Measurements from ENCODE around the gene FUT8. TPM values are rescaled to one million over a fixed set of nuclear protein-coding genes. Genes with fewer than 3 reads are reported as not detected.

The FUT8 gene
- total RNA-seq, 6 experiments from 2014 or later: 2.6 to 4.9 (median 3.5) TPM

GRCh38 chr14:65371784-65372183 is 40.7 kb upstream of the FUT8 start:
- Histone ChIP-seq H3K27ac (no peak overlapping the region), H3K27me3 (no peaks in the 10 kb centered on the region), H3K4me1 (no peaks in the 10 kb centered on the region), H3K36me3 (no peaks in the 10 kb centered on the region), H3K9me3 (no peaks in the 10 kb centered on the region), H3K4me3 (no peak overlapping the region)
- DNase-seq: no peak
- intact Hi-C loops (cut with DNase I): no loop called here
- WGBS (ENCODE audit: insufficient coverage, low coverage, low lambda C conversion rate, missing lambda C conversion rate): 75% methylated on average over 2 of the region's 2 CpGs
- no peak for TF ChIP-seq POLR2A (IDR thresholded peaks at IDR 0.05)
- TF ChIP-seq, protein P1, sequence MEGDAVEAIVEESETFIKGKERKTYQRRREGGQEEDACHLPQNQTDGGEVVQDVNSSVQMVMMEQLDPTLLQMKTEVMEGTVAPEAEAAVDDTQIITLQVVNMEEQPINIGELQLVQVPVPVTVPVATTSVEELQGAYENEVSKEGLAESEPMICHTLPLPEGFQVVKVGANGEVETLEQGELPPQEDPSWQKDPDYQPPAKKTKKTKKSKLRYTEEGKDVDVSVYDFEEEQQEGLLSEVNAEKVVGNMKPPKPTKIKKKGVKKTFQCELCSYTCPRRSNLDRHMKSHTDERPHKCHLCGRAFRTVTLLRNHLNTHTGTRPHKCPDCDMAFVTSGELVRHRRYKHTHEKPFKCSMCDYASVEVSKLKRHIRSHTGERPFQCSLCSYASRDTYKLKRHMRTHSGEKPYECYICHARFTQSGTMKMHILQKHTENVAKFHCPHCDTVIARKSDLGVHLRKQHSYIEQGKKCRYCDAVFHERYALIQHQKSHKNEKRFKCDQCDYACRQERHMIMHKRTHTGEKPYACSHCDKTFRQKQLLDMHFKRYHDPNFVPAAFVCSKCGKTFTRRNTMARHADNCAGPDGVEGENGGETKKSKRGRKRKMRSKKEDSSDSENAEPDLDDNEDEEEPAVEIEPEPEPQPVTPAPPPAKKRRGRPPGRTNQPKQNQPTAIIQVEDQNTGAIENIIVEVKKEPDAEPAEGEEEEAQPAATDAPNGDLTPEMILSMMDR (IDR thresholded peaks at IDR 0.05): no peak
- ATAC-seq: no peak

GRCh38 chr14:65373016-65373670 is 39.4 kb upstream of the FUT8 start:
- Histone ChIP-seq H3K36me3 (no peaks in the 10 kb centered on the region), H3K4me3 (no peak overlapping the region), H3K4me1 (no peaks in the 10 kb centered on the region)

DNA sequence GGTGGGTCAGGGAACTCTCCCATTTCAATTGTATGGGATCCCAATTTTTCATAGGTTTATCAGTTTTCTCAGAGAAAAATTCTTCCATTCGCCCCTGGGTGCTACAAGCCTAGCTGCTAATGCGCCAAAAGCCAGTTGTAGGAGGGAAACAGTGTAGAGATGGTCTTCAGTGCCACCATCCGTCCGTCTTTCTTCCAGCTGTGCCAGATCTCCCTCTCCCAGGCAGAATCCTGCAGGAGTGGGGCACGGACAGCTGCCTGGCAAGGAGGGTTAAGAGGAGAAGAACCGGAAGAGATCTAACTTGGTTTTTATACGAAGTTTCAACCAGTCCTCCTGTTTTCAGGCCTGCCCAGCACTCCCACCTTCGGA is 38.9 kb upstream of the FUT8 start:
- intact Hi-C loops (cut with DNase I): no loop called here
- Histone ChIP-seq H3K27me3 (no peaks in the 10 kb centered on the region), H3K9me3 (no peaks in the 10 kb centered on the region), H3K27ac (no peak overlapping the region), H3K4me1 (no peaks in the 10 kb centered on the region), H3K4me3 (no peak overlapping the region), H3K36me3 (no peaks in the 10 kb centered on the region)
- ATAC-seq (no peak), DNase-seq (no peak)
- 63% methylated on average over 7 of the region's 8 CpGs for WGBS (ENCODE audit: insufficient coverage, low coverage, low lambda C conversion rate, missing lambda C conversion rate)
- no peak for TF ChIP-seq POLR2A (IDR thresholded peaks at IDR 0.05)
- TF ChIP-seq, protein P1 (IDR thresholded peaks at IDR 0.05): no peak

More at GRCh38 chr14:65373016-65373670, 39.4 kb upstream of the FUT8 start:
- 50% methylated on average over 9 of the region's 15 CpGs for WGBS (ENCODE audit: insufficient coverage, low coverage, low lambda C conversion rate, missing lambda C conversion rate)
- no peak for DNase-seq
- intact Hi-C loops (cut with DNase I): no loop called here
- no peak for ATAC-seq
- Histone ChIP-seq H3K9me3 (no peaks in the 10 kb centered on the region), H3K27ac (no peak overlapping the region), H3K27me3 (no peaks in the 10 kb centered on the region)
- TF ChIP-seq, protein P1 (IDR thresholded peaks at IDR 0.05): no peak
- TF ChIP-seq POLR2A (IDR thresholded peaks at IDR 0.05): no peak

- intact Hi-C loops (cut with DNase I): no loop called here
- H3K9me3 ChIP-seq: no peaks in the 10 kb centered on the region
- ATAC-seq: no peak
- DNase-seq: no peak
- 51% methylated on average over 4 of the region's 4 CpGs for WGBS (ENCODE audit: insufficient coverage, low coverage, low lambda C conversion rate, missing lambda C conversion rate)
- no peaks in the 10 kb centered on the region for H3K27me3 ChIP-seq
- no peak overlapping the region for H3K27ac ChIP-seq
- H3K4me3 ChIP-seq: no peak overlapping the region
- TF ChIP-seq, protein P1 (IDR thresholded peaks at IDR 0.05): no peak
- no peaks in the 10 kb centered on the region for H3K4me1 ChIP-seq
- H3K36me3 ChIP-seq: no peaks in the 10 kb centered on the region
These were observed 35.0 kb upstream of the FUT8 start for GRCh38 chr14:65377576-65377975.

DNA sequence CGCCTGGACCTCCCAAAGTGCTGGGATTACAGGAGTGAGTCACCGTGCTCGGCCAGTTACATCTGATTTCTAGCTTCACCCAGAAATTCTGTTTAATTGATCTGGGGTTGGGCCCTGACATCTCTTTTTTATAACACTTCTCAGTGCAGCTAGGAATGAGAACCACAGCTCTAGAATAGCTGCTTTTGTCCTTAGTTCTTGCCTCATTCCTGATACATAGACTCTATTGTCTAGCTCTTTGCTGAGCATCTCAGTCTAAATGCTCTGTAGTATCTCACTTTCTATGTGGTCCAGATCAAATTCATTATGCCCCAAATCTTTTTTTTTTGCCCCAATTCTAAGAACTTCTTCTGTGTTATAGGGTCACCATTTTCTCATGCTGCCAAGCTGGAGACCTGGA is 29.9 kb upstream of the FUT8 start:
- Histone ChIP-seq H3K27me3 (no peaks in the 10 kb centered on the region), H3K4me3 (no peak overlapping the region), H3K4me1 (no peaks in the 10 kb centered on the region), H3K27ac (no peak overlapping the region), H3K36me3 (no peaks in the 10 kb centered on the region), H3K9me3 (no peaks in the 10 kb centered on the region)
- intact Hi-C loops (cut with DNase I): no loop called here
- DNase-seq (no peak), ATAC-seq (no peak)
- TF ChIP-seq, protein P1 (IDR thresholded peaks at IDR 0.05): no peak
- TF ChIP-seq POLR2A (IDR thresholded peaks at IDR 0.05): no peak
- no CpG with 5 or more reads among the region's 3 CpGs for WGBS (ENCODE audit: insufficient coverage, low coverage, low lambda C conversion rate, missing lambda C conversion rate)
